ACC112 (cell line): Measurements from ENCODE around the gene CENPC.
"Not testable (repeated sequence)": the region's sequence is repeated elsewhere in the genome, so short reads cannot be mapped to it uniquely, and the experiment has no call there.

ENCODE experiments used
- H2AFZ ChIP-seq: fragments of 200-600 bp; sonication (generic); one replicate; pipeline ENCODE4 v1.6.0; 2017; ENCODE audit warnings: antibody characterized with exemption, low read length; ENCODE audit not compliant: unreplicated experiment
- H3K27ac ChIP-seq: fragments of 200-600 bp; sonication (generic); 2 replicates; pipeline ENCODE4 v1.5.1; 2014; ENCODE audit warnings: low read depth, mild to moderate bottlenecking, antibody characterized with exemption, low read length, moderate library complexity
- H3K27me3 ChIP-seq: fragments of 200-600 bp; sonication (generic); 2 replicates; pipeline ENCODE4 v1.6.1; 2014; ENCODE audit warnings: mild to moderate bottlenecking, antibody characterized with exemption, low read length, moderate library complexity, mixed read lengths; ENCODE audit not compliant: insufficient read depth
- H3K36me3 ChIP-seq: fragments of 200-600 bp; sonication (generic); 2 replicates; pipeline ENCODE4 v1.6.1; 2016; ENCODE audit warnings: mild to moderate bottlenecking, antibody characterized with exemption, low read length, moderate library complexity, mixed read lengths; ENCODE audit not compliant: insufficient read depth
- H3K4me1 ChIP-seq: fragments of 200-600 bp; sonication (generic); one replicate; pipeline ENCODE4 v1.6.1; 2016; ENCODE audit warnings: low read length, mixed read lengths; ENCODE audit not compliant: insufficient read depth, unreplicated experiment, control insufficient read depth
- H3K4me3 ChIP-seq: fragments of 200-600 bp; sonication (generic); 2 replicates; pipeline ENCODE4 v1.5.1; 2014; ENCODE audit warnings: mild to moderate bottlenecking, low read depth, low read length
- H3K79me2 ChIP-seq: fragments of 200-600 bp; sonication (generic); one replicate; pipeline ENCODE4 v1.6.0; 2016; ENCODE audit warnings: low read length; ENCODE audit not compliant: control insufficient read depth, unreplicated experiment, insufficient read depth

The CENPC gene

DNA sequence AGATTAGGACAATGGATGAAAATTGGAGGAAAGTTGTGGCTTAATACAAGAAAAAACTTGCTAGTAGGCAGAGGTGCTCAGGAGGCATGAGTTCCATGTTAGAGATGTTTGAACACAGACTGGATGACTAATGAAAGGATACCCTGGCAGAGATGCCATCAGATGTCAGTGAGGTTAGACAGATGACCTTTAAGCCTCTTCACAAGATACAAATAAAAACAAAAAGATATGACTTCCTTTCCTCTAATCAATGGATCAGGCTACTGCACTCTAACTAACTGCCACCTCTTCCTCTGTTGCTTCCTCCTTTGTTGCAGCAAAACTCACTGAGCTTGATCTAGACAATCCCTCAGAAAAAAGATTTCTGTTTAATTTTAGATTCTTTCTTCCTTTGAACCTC is 27.9 kb upstream of the CENPC start:
- H3K4me1 ChIP-seq, result no peaks in the 10 kb centered on the region

GRCh38 chr4:67571975-67572374 is 26.7 kb upstream of the CENPC start:
- Histone ChIP-seq H3K79me2 (no peaks in the 10 kb centered on the region), H3K4me3 (no peak overlapping the region), H3K4me1 (no peaks in the 10 kb centered on the region), H3K27ac (no peak overlapping the region), H2AFZ (no peak overlapping the region), H3K36me3 (no peaks in the 10 kb centered on the region), H3K27me3 (no peaks in the 10 kb centered on the region)

More for the DNA sequence above, 27.9 kb upstream of the CENPC start:
- Histone ChIP-seq H3K79me2 (no peaks in the 10 kb centered on the region), H2AFZ (no peak overlapping the region), H3K27ac (no peak overlapping the region), H3K36me3 (no peaks in the 10 kb centered on the region), H3K4me3 (no peak overlapping the region), H3K27me3 (no peaks in the 10 kb centered on the region)

GRCh38 chr4:67570537-67570936 is 25.2 kb upstream of the CENPC start:
- no peak overlapping the region for H3K27ac ChIP-seq
- H3K4me1 ChIP-seq, result no peaks in the 10 kb centered on the region
- no peaks in the 10 kb centered on the region for H3K36me3 ChIP-seq
- no peaks in the 10 kb centered on the region for H3K27me3 ChIP-seq
- H3K4me3 ChIP-seq, result no peak overlapping the region
- H2AFZ ChIP-seq, result no peak overlapping the region
- no peaks in the 10 kb centered on the region for H3K79me2 ChIP-seq

GRCh38 chr4:67568820-67569219 is 23.5 kb upstream of the CENPC start:
- Histone ChIP-seq H3K27ac (no peak overlapping the region), H3K4me1 (no peaks in the 10 kb centered on the region), H3K27me3 (no peaks in the 10 kb centered on the region), H3K36me3 (no peaks in the 10 kb centered on the region), H3K79me2 (no peaks in the 10 kb centered on the region), H2AFZ (no peak overlapping the region), H3K4me3 (no peak overlapping the region)

GRCh38 chr4:67566335-67566734 is 21.0 kb upstream of the CENPC start:
- no peaks in the 10 kb centered on the region for H3K36me3 ChIP-seq
- no peak overlapping the region for H3K4me3 ChIP-seq
- H3K4me1 ChIP-seq, result no peaks in the 10 kb centered on the region
- H3K79me2 ChIP-seq, result no peaks in the 10 kb centered on the region
- no peak overlapping the region for H2AFZ ChIP-seq
- no peaks in the 10 kb centered on the region for H3K27me3 ChIP-seq
- H3K27ac ChIP-seq, result no peak overlapping the region

DNA sequence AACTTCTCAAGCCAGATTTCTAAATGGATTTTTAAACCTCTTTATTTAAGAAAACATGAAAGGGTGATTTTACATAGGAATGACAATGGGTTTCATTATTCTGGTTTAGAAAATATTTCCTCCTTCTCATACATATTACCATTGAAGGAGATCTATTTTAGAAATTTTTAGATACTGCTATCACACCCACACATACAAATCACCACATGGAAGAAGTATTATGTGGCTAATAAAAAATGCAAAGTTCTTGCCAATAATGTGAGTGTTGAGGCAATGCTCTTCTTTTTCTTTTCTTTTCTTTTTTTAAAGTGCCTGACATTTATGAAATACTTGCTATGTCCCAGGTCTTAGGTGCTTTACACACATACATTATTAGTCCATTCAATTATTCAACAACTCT is 20.0 kb upstream of the CENPC start:
- Histone ChIP-seq H3K4me1 (no peaks in the 10 kb centered on the region), H3K79me2 (no peaks in the 10 kb centered on the region), H2AFZ (no peak overlapping the region), H3K36me3 (no peaks in the 10 kb centered on the region), H3K4me3 (no peak overlapping the region), H3K27ac (no peak overlapping the region), H3K27me3 (no peaks in the 10 kb centered on the region)

DNA sequence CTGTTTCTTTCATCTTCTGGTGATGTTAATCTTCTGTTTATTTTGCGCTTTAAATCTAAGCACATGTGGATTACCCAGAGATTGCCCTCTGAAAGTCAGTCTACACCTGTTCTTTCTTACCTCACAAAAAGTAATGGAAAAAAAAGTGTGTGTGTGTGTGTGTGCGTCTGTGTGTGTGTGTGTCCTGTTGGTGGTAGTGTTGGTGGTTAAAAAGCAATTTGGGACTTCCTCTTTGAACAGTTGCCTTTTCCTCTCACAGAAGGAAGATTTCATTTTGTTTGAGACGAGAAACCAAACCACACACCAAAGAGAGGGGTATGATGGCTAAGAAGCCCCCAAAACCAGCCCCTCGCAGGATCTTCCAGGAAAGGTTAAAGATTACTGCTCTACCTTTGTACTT is 13.2 kb upstream of the CENPC start, which contains the start of gene STAP1:
Gene STAP1, plus strand, starts transcription at position 235 of the 400 bp plus-strand sequence. Its CDS starts 83 bp downstream, at position 318.
- no peak within 1 kb of the TSS for H2AFZ ChIP-seq
- H3K27ac ChIP-seq, result no peak within 1 kb of the TSS
- H3K79me2 ChIP-seq, result no peaks in the 10 kb centered on the region
- no peaks in the 10 kb centered on the region for H3K4me1 ChIP-seq
- no peaks in the 10 kb centered on the region for H3K27me3 ChIP-seq
- H3K36me3 ChIP-seq, result no peaks in the 10 kb centered on the region
- no peak within 1 kb of the TSS for H3K4me3 ChIP-seq

DNA sequence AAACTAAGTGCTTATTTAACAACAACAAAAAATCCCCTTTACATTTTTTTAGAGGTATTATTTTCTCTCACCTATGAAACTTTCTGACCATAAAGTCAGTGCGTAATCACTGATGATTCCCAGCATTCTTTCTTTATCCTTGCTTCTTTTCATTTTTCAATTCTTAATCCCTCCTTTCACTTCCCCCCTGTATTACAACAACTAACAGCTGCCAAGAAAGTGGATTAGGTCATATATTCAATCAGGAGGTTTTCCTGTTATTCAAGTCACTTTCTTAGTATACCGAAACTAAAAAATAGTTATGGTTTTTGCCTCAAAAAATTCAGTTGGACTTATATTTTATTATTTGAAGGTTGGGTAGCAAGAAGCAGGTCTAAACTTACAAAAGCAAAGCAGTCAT is 11.1 kb upstream of the CENPC start:
- no peak overlapping the region for H3K4me3 ChIP-seq
- no peaks in the 10 kb centered on the region for H3K27me3 ChIP-seq
- no peak overlapping the region for H3K27ac ChIP-seq
- H3K79me2 ChIP-seq, result no peaks in the 10 kb centered on the region
- H2AFZ ChIP-seq, result no peak overlapping the region
- no peaks in the 10 kb centered on the region for H3K36me3 ChIP-seq
- H3K4me1 ChIP-seq, result no peaks in the 10 kb centered on the region

- Histone ChIP-seq H3K27me3 (no peaks in the 10 kb centered on the region), H2AFZ (no peak overlapping the region), H3K27ac (no peak overlapping the region), H3K36me3 (no peaks in the 10 kb centered on the region), H3K4me3 (no peak overlapping the region), H3K79me2 (no peaks in the 10 kb centered on the region), H3K4me1 (no peaks in the 10 kb centered on the region)
Measured at GRCh38 chr4:67555447-67555846, 10.1 kb upstream of the CENPC start.

DNA sequence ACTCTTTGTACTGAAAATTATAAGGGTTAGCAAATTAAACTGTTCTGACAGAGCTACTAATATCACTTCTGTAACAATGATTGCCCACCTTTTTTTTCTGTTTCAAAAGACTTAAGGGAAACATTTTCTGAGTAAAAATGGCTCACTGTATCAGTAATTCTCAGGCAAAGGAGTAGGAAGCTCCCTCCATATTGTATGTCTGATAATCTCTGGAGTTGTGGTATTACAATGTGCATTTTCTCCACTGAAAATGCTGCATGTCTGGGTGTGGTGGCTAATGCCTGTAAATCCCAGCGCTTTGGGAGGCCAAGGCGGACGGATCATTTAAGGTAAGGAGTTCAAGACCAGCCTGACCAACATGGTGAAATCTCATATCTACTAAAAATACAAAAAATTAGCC is 8.8 kb upstream of the CENPC start:
- Histone ChIP-seq H2AFZ (no peak overlapping the region), H3K27ac (no peak overlapping the region), H3K79me2 (no peaks in the 10 kb centered on the region), H3K4me3 (no peak overlapping the region), H3K4me1 (no peaks in the 10 kb centered on the region), H3K36me3 (no peaks in the 10 kb centered on the region), H3K27me3 (no peaks in the 10 kb centered on the region)

DNA sequence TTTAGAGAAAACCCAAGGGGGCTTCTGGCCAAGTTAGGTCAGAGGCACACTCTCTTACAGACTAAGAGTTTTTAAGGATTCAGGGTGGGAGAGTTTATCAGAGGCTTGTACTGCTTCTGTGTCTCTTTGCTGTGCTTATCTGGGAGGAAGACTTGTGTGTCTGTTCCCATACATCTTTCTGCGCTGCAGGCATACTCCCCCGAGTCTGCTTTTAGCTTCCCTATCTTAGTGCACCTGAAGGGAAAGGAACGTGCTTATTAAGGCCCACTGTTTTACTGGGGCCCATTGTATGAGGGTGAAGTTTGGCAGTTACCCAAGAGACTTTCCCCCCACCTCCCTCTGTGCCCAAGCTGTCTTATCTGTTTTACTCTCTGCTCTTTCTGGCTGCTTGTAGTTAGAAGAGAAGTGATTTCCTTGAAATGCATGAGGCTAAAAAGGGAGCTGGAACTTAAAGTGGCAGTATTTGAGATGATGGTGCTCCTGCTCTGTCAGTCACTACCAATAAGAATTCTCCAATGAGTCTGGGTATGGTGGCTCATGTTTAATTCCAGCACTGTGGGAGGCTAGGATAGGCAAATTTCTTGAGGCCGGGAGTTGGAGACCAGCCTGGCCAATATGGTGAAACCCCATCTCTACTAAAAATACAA is 7.0 kb upstream of the CENPC start:
- not testable (repeated sequence) for H3K27ac ChIP-seq, H3K79me2 ChIP-seq, H2AFZ ChIP-seq, H3K27me3 ChIP-seq, H3K4me3 ChIP-seq, H3K4me1 ChIP-seq, H3K36me3 ChIP-seq
